HepG2 (cell line): ENCODE measurements around the gene KCNAB2. TPM values are rescaled to one million over a fixed set of nuclear protein-coding genes. Genes with fewer than 3 reads are reported as not detected.

Experiments
- ATAC-seq: fragments of 200-7000 bp; cut with Tn5 transposase; 3 replicates; pipeline ENCODE4 v1.9.1; 2020; ENCODE audit warnings: mild to moderate bottlenecking, moderate library complexity
- BruUV-seq: library from RNA; stranded (reverse); fragments of 400-500 nt; replicated peaks from 2 replicates; lab custom pipeline; 2021; lab: Mats Ljungman, UMichigan
- CTCF ChIA-PET: fragments of 300-600 bp; formaldehyde crosslinking; extraction: SDS; loops from one replicate; lab custom pipeline; 2021; ENCODE audit warnings: low total read pairs, inconsistent platforms, low intra/inter-chr PET ratio; lab: Yijun Ruan, JAX
- POLR2A ChIA-PET: fragments of 350-600 bp; sonication (Branson Sonifier 250); formaldehyde crosslinking; loops from one replicate; lab custom pipeline; 2020; ENCODE audit warnings: antibody characterized with exemption, inconsistent platforms; lab: Yijun Ruan, JAX
- DNase-seq: peaks from one replicate; pipeline ENCODE4 v3.0.0-alpha.2; 2015; ENCODE audit warnings: low spot score
- FAIRE-seq: peaks from 3 replicates; lab custom pipeline; 2011; peaks lifted over from hg19 to GRCh38; lab: Jason Lieb, UNC
- H2AFZ ChIP-seq: one replicate; pipeline ENCODE4 v1.6.1; 2011; ENCODE audit warnings: low read length, inconsistent platforms
- H3K27ac ChIP-seq: fragments of 300-600 bp; 3 replicates; pipeline ENCODE4 v1.8.0; 2011; ENCODE audit warnings: mixed run types, mild to moderate bottlenecking, mixed read lengths, low read length, inconsistent platforms; ENCODE audit not compliant: insufficient read depth; ENCODE audit errors: extremely low read length
- H3K27me3 ChIP-seq, 2 experiments: fragments of 200-600 bp in 1 of 2; 2 replicates in 1 of 2; 3 replicates in 1 of 2; pipeline versions ENCODE4 v1.6.0 to v1.8.0; 2011; ENCODE audit warnings: low read length in 2 of 2, mild to moderate bottlenecking in 2 of 2, moderate library complexity in 2 of 2, inconsistent platforms in 1 of 2; ENCODE audit not compliant: insufficient read depth in 2 of 2, control insufficient read depth in 1 of 2
- H3K36me3 ChIP-seq, 2 experiments: fragments of 200-600 bp in 1 of 2; replicated peaks in 1 of 2; 2 replicates in 1 of 2; 3 replicates in 1 of 2; pipeline versions ENCODE4 v1.5.1 to v1.8.0; 2011; ENCODE audit warnings: low read length in 2 of 2, inconsistent platforms in 1 of 2; ENCODE audit not compliant: insufficient read depth in 2 of 2, control insufficient read depth in 1 of 2
- H3K4me1 ChIP-seq: 2 replicates; pipeline ENCODE4 v1.5.1; 2012; ENCODE audit warnings: low read length, inconsistent platforms; ENCODE audit not compliant: insufficient read depth
- H3K4me2 ChIP-seq: 2 replicates; pipeline ENCODE4 v1.6.0; 2011; ENCODE audit warnings: low read depth, low read length, inconsistent platforms
- H3K4me3 ChIP-seq, 3 experiments: fragments of 200-600 bp in 1 of 3; sonication (generic), shearing (Covaris generic) in 1 of 3; replicated peaks in 1 of 3; 2 replicates each; pipeline ENCODE4 v1.5.1; 2011 to 2016; ENCODE audit warnings: low read length in 3 of 3, inconsistent platforms in 2 of 3, low read depth in 2 of 3, mild to moderate bottlenecking in 2 of 3, control low read depth in 1 of 3, mixed read lengths in 1 of 3; ENCODE audit not compliant: insufficient read depth in 1 of 3
- H3K79me2 ChIP-seq: one replicate; pipeline ENCODE4 v1.6.1; 2011; ENCODE audit warnings: low read length, inconsistent platforms; ENCODE audit not compliant: insufficient read depth
- H3K9ac ChIP-seq: 2 replicates; pipeline ENCODE4 v1.6.0; 2011; ENCODE audit warnings: mild to moderate bottlenecking, low read depth, low read length, inconsistent platforms; ENCODE audit not compliant: insufficient read depth
- H3K9me3 ChIP-seq: 2 replicates; pipeline ENCODE4 v1.5.1; 2012; ENCODE audit warnings: mild to moderate bottlenecking, low read length
- H4K20me1 ChIP-seq: 2 replicates; pipeline ENCODE4 v1.6.0; 2011; ENCODE audit warnings: inconsistent platforms, mild to moderate bottlenecking, low read length, moderate library complexity; ENCODE audit not compliant: insufficient read depth
- ARNT ChIP-seq: fragments of 450-650 bp; IDR thresholded peaks from 2 replicates; pipeline ENCODE4 v1.6.1; 2017
- ERF ChIP-seq: IDR thresholded peaks from 2 replicates; pipeline ENCODE4 v1.6.1; 2018; ENCODE audit warnings: missing biosample characterization, missing genetic modification reagents
- NFYB ChIP-seq: sonication (generic); formaldehyde crosslinking; IDR thresholded peaks from 2 replicates; pipeline ENCODE4 v1.4.0; 2020; ENCODE audit warnings: missing genetic modification reagents
- SALL2 ChIP-seq: sonication (generic); formaldehyde crosslinking; IDR thresholded peaks from 2 replicates; pipeline ENCODE4 v1.8.1; 2023; ENCODE audit warnings: mild to moderate bottlenecking, missing genetic modification reagents, inconsistent platforms
- ZMAT3 ChIP-seq: sonication (generic); formaldehyde crosslinking; conservative IDR thresholded peaks from 2 replicates; pipeline ENCODE4 v1.7.0; 2021; ENCODE audit warnings: missing genetic modification reagents
- ZNF326 ChIP-seq: sonication (generic); formaldehyde crosslinking; IDR thresholded peaks from 2 replicates; pipeline ENCODE4 v1.4.0; 2020; ENCODE audit warnings: missing genetic modification reagents, borderline replicate concordance
- ZNF567 ChIP-seq: sonication (generic); formaldehyde crosslinking; IDR thresholded peaks from 2 replicates; pipeline ENCODE4 v1.8.1; 2023; ENCODE audit warnings: mild to moderate bottlenecking, missing genetic modification reagents, borderline replicate concordance
- ZNF766 ChIP-seq: sonication (generic); formaldehyde crosslinking; IDR thresholded peaks from 2 replicates; pipeline ENCODE4 v1.5.0; 2020; ENCODE audit warnings: missing genetic modification reagents, borderline replicate concordance
- WGBS: methylation state at CpG from one replicate; pipeline ENCODE4 v1.1.6; 2017; ENCODE audit warnings: low lambda C conversion rate; 5-methylcytosine and 5-hydroxymethylcytosine counted together
- in situ Hi-C: cut with HindIII; loops from 2 replicates; pipeline ENCODE4 v1.10.0; 2017; ENCODE audit warnings: low pct_unique_long_range_greater_than_20kb; ENCODE audit not compliant: extremely low pct_ligation_motif_present
- intact Hi-C: fragments of 100-400 bp; cut with micrococcal nuclease; formaldehyde crosslinking; loops from one replicate; pipeline ENCODE4 v1.10.0; 2022; ENCODE audit not compliant: unreplicated experiment
- polyA plus RNA-seq, 8 experiments: library from polyadenylated mRNA; depleted of rRNA in 3 of 8; stranded (reverse) in 7 of 8; unstranded in 1 of 8; fragments of >200 nt; fragmentation: Illumina TruSeq in 4 of 8; extraction: Trizol in 4 of 8; gene quantifications; 2 replicates each; pipeline versions ENCODE4 v1.2.1 to v1.2.3, GENCODE V29; 2011 to 2016; ENCODE audit warnings: low read depth in 4 of 8, missing spikeins in 1 of 8, mixed read lengths in 1 of 8; ENCODE audit not compliant: insufficient read depth in 1 of 8
- total RNA-seq, 5 experiments: library from RNA; depleted of rRNA; stranded (reverse); fragments of >200 nt; fragmentation: Illumina TruSeq; extraction: Trizol; gene quantifications; 2 replicates each; pipeline ENCODE4 v1.2.3, GENCODE V29; 2016; ENCODE audit warnings: low read depth in 1 of 5
- TF ChIP-seq, protein P1 (sequence below): sonication (generic); formaldehyde crosslinking; IDR thresholded peaks from 2 replicates; pipeline ENCODE4 v1.4.0; 2020; ENCODE audit warnings: missing genetic modification reagents

Gene KCNAB2
- total and polyA plus RNA-seq, 2 of the 13 experiments (the other 11 are each of a cell fraction or from before 2014, with no cell fraction given): 6.2 to 8.8 TPM

GRCh38 chr1:6030132-6030531, 15.6 kb upstream of the KCNAB2 start:
- Histone ChIP-seq H3K9me3 (no peaks in the 10 kb centered on the region), H3K4me3 (no peak overlapping the region), H3K27ac (no peak overlapping the region), H3K36me3 (no peaks in the 10 kb centered on the region), H3K79me2 (no peaks in the 10 kb centered on the region), H3K4me2 (no peak overlapping the region), H3K4me1 (peaks cover 41% of the 10 kb centered on the region), H2AFZ (no peak overlapping the region), H3K27me3 (peaks cover 0 to 1% of the 10 kb centered on the region in 2 experiments; a peak in 1 of 5 replicates), H3K9ac (no peak overlapping the region), H4K20me1 (no peaks in the 10 kb centered on the region)
- FAIRE-seq (no peak), DNase-seq (no peak), ATAC-seq (no peak)
- no TSS peak for BruUV-seq
- intact Hi-C loops (no loop called here), in situ Hi-C loops (no loop called here)
- CTCF ChIA-PET: no interaction called here
- 79% methylated on average over 6 of the region's 7 CpGs for WGBS
- POLR2A ChIA-PET: no interaction called here
- TF ChIP-seq SALL2 (CRISPR knock-in tag) (no peak), ZNF567 (CRISPR knock-in tag) (no peak), ARNT (no peak), ZNF766 (CRISPR knock-in tag) (no peak), NFYB (no peak), ERF (no peak), ZMAT3 (CRISPR knock-in tag) (no peak), ZNF326 (CRISPR knock-in tag) (no peak)
- TF ChIP-seq, protein P1, sequence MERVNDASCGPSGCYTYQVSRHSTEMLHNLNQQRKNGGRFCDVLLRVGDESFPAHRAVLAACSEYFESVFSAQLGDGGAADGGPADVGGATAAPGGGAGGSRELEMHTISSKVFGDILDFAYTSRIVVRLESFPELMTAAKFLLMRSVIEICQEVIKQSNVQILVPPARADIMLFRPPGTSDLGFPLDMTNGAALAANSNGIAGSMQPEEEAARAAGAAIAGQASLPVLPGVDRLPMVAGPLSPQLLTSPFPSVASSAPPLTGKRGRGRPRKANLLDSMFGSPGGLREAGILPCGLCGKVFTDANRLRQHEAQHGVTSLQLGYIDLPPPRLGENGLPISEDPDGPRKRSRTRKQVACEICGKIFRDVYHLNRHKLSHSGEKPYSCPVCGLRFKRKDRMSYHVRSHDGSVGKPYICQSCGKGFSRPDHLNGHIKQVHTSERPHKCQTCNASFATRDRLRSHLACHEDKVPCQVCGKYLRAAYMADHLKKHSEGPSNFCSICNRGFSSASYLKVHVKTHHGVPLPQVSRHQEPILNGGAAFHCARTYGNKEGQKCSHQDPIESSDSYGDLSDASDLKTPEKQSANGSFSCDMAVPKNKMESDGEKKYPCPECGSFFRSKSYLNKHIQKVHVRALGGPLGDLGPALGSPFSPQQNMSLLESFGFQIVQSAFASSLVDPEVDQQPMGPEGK (CRISPR knock-in tag): no peak
